ENCODE data around the gene GGACT. TPM values are rescaled to one million over a fixed set of nuclear protein-coding genes. Genes with fewer than 3 reads are reported as not detected.
A peak's percentile ranks its signal among the peaks of the same experiment; 100 is the strongest.

GGACT gene
- total RNA-seq, 1 donor from 2014 or later = 1.3 TPM

- Histone ChIP-seq H3K9ac (no peak overlapping the region), H4K20me1 (ENCODE audit: low read depth) (no peaks in the 10 kb centered on the region), H3K4me3 (no peak overlapping the region), H3K36me3 (no peaks in the 10 kb centered on the region), H3K4me2 (no peak overlapping the region), H3K9me3 (ENCODE audit: low read depth) (no peaks in the 10 kb centered on the region), H3F3A (ENCODE audit: low read depth) (peaks cover 8% of the 10 kb centered on the region), H3K27me3 (no peaks in the 10 kb centered on the region), H3K27ac (no peak overlapping the region), H3K79me2 (ENCODE audit: low read depth) (no peaks in the 10 kb centered on the region), H2AFZ (replicated peaks) (no peak overlapping the region), H3K4me1 (peaks cover 29% of the 10 kb centered on the region)
- peaks cover 13% of the 10 kb centered on the region for H3K9me3 Mint-ChIP-seq
- peaks cover 3% of the 10 kb centered on the region for H3K27me3 Mint-ChIP-seq (ENCODE audit: insufficient read depth, low read depth)
- no peak for TF ChIP-seq EZH2 (IDR thresholded peaks at IDR 0.05)
- TF ChIP-seq CTCF (IDR thresholded peaks at IDR 0.05) = no peak
- no peak for TF ChIP-seq EZH2phosphoT487 (IDR thresholded peaks at IDR 0.05)
- H3K4me1 Mint-ChIP-seq = peaks cover 17% of the 10 kb centered on the region
- DNase-seq (ENCODE audit: low spot score) = no peak
- H3K4me3 Mint-ChIP-seq = no peak overlapping the region
- H3K36me3 Mint-ChIP-seq = peaks cover 22% of the 10 kb centered on the region
- H3K27ac Mint-ChIP-seq = peak overlapping the region; percentile 2
Observed at GRCh38 chr13:100537486-100537885, 51.1 kb downstream of the GGACT start.

- H3K4me1 ChIP-seq = peaks cover 21% of the 10 kb centered on the region
- Mint-ChIP-seq H3K4me3 (no peak overlapping the region), H3K4me1 (peaks cover 10% of the 10 kb centered on the region), H3K27ac (peak overlapping the region; percentile 38), H3K9me3 (peaks cover 13% of the 10 kb centered on the region), H3K36me3 (peaks cover 24% of the 10 kb centered on the region), H3K27me3 (ENCODE audit: insufficient read depth, low read depth) (peaks cover 3% of the 10 kb centered on the region)
- H3K36me3 ChIP-seq = no peaks in the 10 kb centered on the region
- no peaks in the 10 kb centered on the region for H3K9me3 ChIP-seq (ENCODE audit: low read depth)
- no peak for TF ChIP-seq EZH2 (IDR thresholded peaks at IDR 0.05)
- no peak for TF ChIP-seq EZH2phosphoT487 (IDR thresholded peaks at IDR 0.05)
- no peak for TF ChIP-seq CTCF (IDR thresholded peaks at IDR 0.05)
- no peaks in the 10 kb centered on the region for H3K27me3 ChIP-seq
- no peaks in the 10 kb centered on the region for H3K79me2 ChIP-seq (ENCODE audit: low read depth)
- no peak overlapping the region for H2AFZ ChIP-seq (replicated peaks)
- H3K4me3 ChIP-seq = no peak overlapping the region
- peaks cover 3% of the 10 kb centered on the region for H3F3A ChIP-seq (ENCODE audit: low read depth)
- no peaks in the 10 kb centered on the region for H4K20me1 ChIP-seq (ENCODE audit: low read depth)
- no peak overlapping the region for H3K4me2 ChIP-seq
- H3K9ac ChIP-seq = no peak overlapping the region
- DNase-seq (ENCODE audit: low spot score) = no peak
- H3K27ac ChIP-seq = no peak overlapping the region
Observed at GRCh38 chr13:100536643-100537180, 51.9 kb downstream of the GGACT start.

- Mint-ChIP-seq H3K36me3 (peaks cover 27% of the 10 kb centered on the region), H3K4me3 (no peak overlapping the region), H3K27ac (no peak overlapping the region), H3K27me3 (ENCODE audit: insufficient read depth, low read depth) (peaks cover 3% of the 10 kb centered on the region), H3K9me3 (peaks cover 13% of the 10 kb centered on the region), H3K4me1 (peaks cover 3% of the 10 kb centered on the region)
- Histone ChIP-seq H3K36me3 (no peaks in the 10 kb centered on the region), H3K79me2 (ENCODE audit: low read depth) (no peaks in the 10 kb centered on the region), H3F3A (ENCODE audit: low read depth) (peaks cover 3% of the 10 kb centered on the region), H3K9ac (no peak overlapping the region), H3K4me1 (peaks cover 15% of the 10 kb centered on the region), H3K27ac (no peak overlapping the region), H3K4me3 (no peak overlapping the region), H3K27me3 (no peaks in the 10 kb centered on the region), H4K20me1 (ENCODE audit: low read depth) (no peaks in the 10 kb centered on the region), H3K9me3 (ENCODE audit: low read depth) (no peaks in the 10 kb centered on the region), H2AFZ (replicated peaks) (no peak overlapping the region), H3K4me2 (no peak overlapping the region)
- no peak for DNase-seq (ENCODE audit: low spot score)
- TF ChIP-seq EZH2phosphoT487 (IDR thresholded peaks at IDR 0.05) = no peak
- no peak for TF ChIP-seq EZH2 (IDR thresholded peaks at IDR 0.05)
Observed at GRCh38 chr13:100535426-100536135, 53.0 kb downstream of the GGACT start.

- Mint-ChIP-seq H3K4me1 (peaks cover 9% of the 10 kb centered on the region), H3K27ac (no peak overlapping the region), H3K27me3 (ENCODE audit: insufficient read depth, low read depth) (peaks cover 3% of the 10 kb centered on the region), H3K4me3 (peak overlapping the region; percentile 24), H3K36me3 (peaks cover 24% of the 10 kb centered on the region), H3K9me3 (peaks cover 9% of the 10 kb centered on the region)
- Histone ChIP-seq H3K4me3 (no peak overlapping the region), H3K9me3 (ENCODE audit: low read depth) (no peaks in the 10 kb centered on the region), H3K4me2 (no peak overlapping the region), H3K36me3 (no peaks in the 10 kb centered on the region), H3K9ac (no peak overlapping the region), H3F3A (ENCODE audit: low read depth) (peaks cover 10% of the 10 kb centered on the region), H4K20me1 (ENCODE audit: low read depth) (no peaks in the 10 kb centered on the region), H2AFZ (replicated peaks) (no peak overlapping the region), H3K79me2 (ENCODE audit: low read depth) (no peaks in the 10 kb centered on the region), H3K4me1 (peaks cover 16% of the 10 kb centered on the region), H3K27me3 (no peaks in the 10 kb centered on the region), H3K27ac (no peak overlapping the region)
- TF ChIP-seq EZH2 (IDR thresholded peaks at IDR 0.05) (no peak), EZH2phosphoT487 (IDR thresholded peaks at IDR 0.05) (no peak), CTCF (IDR thresholded peaks at IDR 0.05) (no peak)
- no peak for DNase-seq (ENCODE audit: low spot score)
Observed at GRCh38 chr13:100534911-100535310, 53.7 kb downstream of the GGACT start.

All from neural progenitor cell (in vitro differentiated cells).